Measurements from ENCODE around the gene CHST7.
A peak's percentile ranks its signal among the peaks of the same experiment; 100 is the strongest.

The CHST7 gene

GRCh38 chrX:46561824-46562657, 11.5 kb upstream of the CHST7 start:
- ATAC-seq (peak; percentile 93), DNase-seq (ENCODE audit: low spot score in 2 of 2) (peak in 1 of 2 donors; percentile 51)
- Mint-ChIP-seq H3K4me1 (peaks cover 18% of the 10 kb centered on the region), H3K27ac (no peak overlapping the region), H3K4me3 (peak overlapping the region; percentile 23), H3K9me3 (no peaks in the 10 kb centered on the region), H3K36me3 (no peaks in the 10 kb centered on the region)

- H3K36me3 Mint-ChIP-seq = peaks cover 6% of the 10 kb centered on the region
- ATAC-seq = no peak
- H3K27ac Mint-ChIP-seq = no peak overlapping the region
- no peak for DNase-seq (ENCODE audit: low spot score in 2 of 2)
- H3K9me3 Mint-ChIP-seq = no peaks in the 10 kb centered on the region
- H3K4me1 Mint-ChIP-seq = peaks cover 14% of the 10 kb centered on the region
- H3K4me3 Mint-ChIP-seq = no peak overlapping the region
These were observed 6.2 kb upstream of the CHST7 start for GRCh38 chrX:46567388-46567787.

GRCh38 chrX:46569621-46570020, 3.9 kb upstream of the CHST7 start:
- H3K4me3 Mint-ChIP-seq = no peak overlapping the region
- DNase-seq (ENCODE audit: low spot score in 2 of 2) (no peak), ATAC-seq (no peak)

GRCh38 chrX:46571423-46572339, 1.9 kb upstream of the CHST7 start:
- H3K36me3 Mint-ChIP-seq = peaks cover 9% of the 10 kb centered on the region
- no peaks in the 10 kb centered on the region for H3K9me3 Mint-ChIP-seq
- no peak for DNase-seq (ENCODE audit: low spot score in 2 of 2)
- H3K27ac Mint-ChIP-seq = peak overlapping the region; percentile 68
- ATAC-seq = no peak
- H3K4me3 Mint-ChIP-seq = peak overlapping the region; percentile 68
- H3K4me1 Mint-ChIP-seq = peaks cover 30% of the 10 kb centered on the region

More at GRCh38 chrX:46569621-46570020, 3.9 kb upstream of the CHST7 start:
- no peak overlapping the region for H3K27ac Mint-ChIP-seq
- peaks cover 9% of the 10 kb centered on the region for H3K36me3 Mint-ChIP-seq
- no peaks in the 10 kb centered on the region for H3K9me3 Mint-ChIP-seq
- peaks cover 17% of the 10 kb centered on the region for H3K4me1 Mint-ChIP-seq

- H3K4me3 Mint-ChIP-seq = peak overlapping the region; percentile 68
- peak overlapping the region; percentile 68 for H3K27ac Mint-ChIP-seq
- H3K9me3 Mint-ChIP-seq = no peaks in the 10 kb centered on the region
- ATAC-seq = peak; percentile 65
- H3K4me1 Mint-ChIP-seq = peaks cover 36% of the 10 kb centered on the region
- peaks cover 9% of the 10 kb centered on the region for H3K36me3 Mint-ChIP-seq
- peak in 1 of 2 donors; percentile 48 for DNase-seq (ENCODE audit: low spot score in 2 of 2)
These were observed 1.1 kb upstream of the CHST7 start for GRCh38 chrX:46572340-46572936.

GRCh38 chrX:46573892-46574773, 568 bp downstream of the CHST7 start:
- Mint-ChIP-seq H3K4me1 (peaks cover 42% of the 10 kb centered on the region), H3K9me3 (no peaks in the 10 kb centered on the region), H3K4me3 (peak overlapping the region; percentile 68), H3K36me3 (peaks cover 20% of the 10 kb centered on the region), H3K27ac (peak overlapping the region; percentile 68)
- ATAC-seq (peak; percentile 59), DNase-seq (ENCODE audit: low spot score in 2 of 2) (peak; percentile 25 to 65)

GRCh38 chrX:46574774-46575381, 1.3 kb downstream of the CHST7 start:
- no peak overlapping the region for H3K27ac Mint-ChIP-seq
- peaks cover 42% of the 10 kb centered on the region for H3K4me1 Mint-ChIP-seq
- peak in 1 of 2 donors; percentile 51 for DNase-seq (ENCODE audit: low spot score in 2 of 2)

GRCh38 chrX:46575586-46575985, 2.0 kb downstream of the CHST7 start:
- Mint-ChIP-seq H3K4me1 (peaks cover 42% of the 10 kb centered on the region), H3K36me3 (peaks cover 31% of the 10 kb centered on the region), H3K27ac (no peak overlapping the region), H3K9me3 (no peaks in the 10 kb centered on the region), H3K4me3 (peak overlapping the region; percentile 68)
- DNase-seq (ENCODE audit: low spot score in 2 of 2) (no peak), ATAC-seq (no peak)

More at GRCh38 chrX:46574774-46575381, 1.3 kb downstream of the CHST7 start:
- peak; percentile 31 for ATAC-seq
- peaks cover 25% of the 10 kb centered on the region for H3K36me3 Mint-ChIP-seq
- no peaks in the 10 kb centered on the region for H3K9me3 Mint-ChIP-seq
- H3K4me3 Mint-ChIP-seq = peak overlapping the region; percentile 68

- peaks cover 42% of the 10 kb centered on the region for H3K4me1 Mint-ChIP-seq
- H3K9me3 Mint-ChIP-seq = no peaks in the 10 kb centered on the region
- DNase-seq (ENCODE audit: low spot score in 2 of 2) = no peak
- ATAC-seq = no peak
- H3K36me3 Mint-ChIP-seq = peaks cover 33% of the 10 kb centered on the region
- H3K4me3 Mint-ChIP-seq = peak overlapping the region; percentile 68
- no peak overlapping the region for H3K27ac Mint-ChIP-seq
These were observed 2.4 kb downstream of the CHST7 start for GRCh38 chrX:46575991-46576392.

- Mint-ChIP-seq H3K4me1 (peaks cover 42% of the 10 kb centered on the region), H3K4me3 (peak overlapping the region; percentile 68), H3K27ac (no peak overlapping the region), H3K36me3 (peaks cover 33% of the 10 kb centered on the region), H3K9me3 (no peaks in the 10 kb centered on the region)
- ATAC-seq (no peak), DNase-seq (ENCODE audit: low spot score in 2 of 2) (no peak)
These were observed 2.9 kb downstream of the CHST7 start for GRCh38 chrX:46576458-46576857.

- no peak for DNase-seq (ENCODE audit: low spot score in 2 of 2)
- Mint-ChIP-seq H3K9me3 (no peaks in the 10 kb centered on the region), H3K36me3 (peaks cover 27% of the 10 kb centered on the region), H3K4me1 (peaks cover 33% of the 10 kb centered on the region), H3K4me3 (peak overlapping the region; percentile 68), H3K27ac (no peak overlapping the region)
- ATAC-seq = no peak
These were observed 3.8 kb downstream of the CHST7 start for GRCh38 chrX:46577221-46578005.

GRCh38 chrX:46579250-46579649, 5.7 kb downstream of the CHST7 start:
- DNase-seq (ENCODE audit: low spot score in 2 of 2) = no peak
- peaks cover 25% of the 10 kb centered on the region for H3K4me1 Mint-ChIP-seq
- no peak for ATAC-seq
- peaks cover 24% of the 10 kb centered on the region for H3K36me3 Mint-ChIP-seq
- H3K9me3 Mint-ChIP-seq = no peaks in the 10 kb centered on the region
- no peak overlapping the region for H3K27ac Mint-ChIP-seq
- no peak overlapping the region for H3K4me3 Mint-ChIP-seq

GRCh38 chrX:46580613-46581012, 7.0 kb downstream of the CHST7 start:
- peaks cover 24% of the 10 kb centered on the region for H3K36me3 Mint-ChIP-seq
- no peak for DNase-seq (ENCODE audit: low spot score in 2 of 2)
- H3K4me1 Mint-ChIP-seq = peaks cover 23% of the 10 kb centered on the region
- H3K4me3 Mint-ChIP-seq = no peak overlapping the region
- no peak overlapping the region for H3K27ac Mint-ChIP-seq
- no peak for ATAC-seq
- no peaks in the 10 kb centered on the region for H3K9me3 Mint-ChIP-seq

Data from stimulated activated effector memory CD8-positive, alpha-beta T cell treated with anti-CD3 and anti-CD28 coated beads, Interleukin-12 subunit alpha, Interleukin-12 subunit beta, amount 100 ng/mL, for 72 hours (primary cell).